Mucosa of stomach (tissue), 1 donor: ENCODE results near the gene APLN.

ENCODE experiments used
- H3K27me3 ChIP-seq: one replicate; pipeline ENCODE4 v1.7.0; 2013; ENCODE audit warnings: mild to moderate bottlenecking, low read length; ENCODE audit not compliant: control insufficient read depth, insufficient read depth
- H3K36me3 ChIP-seq: one replicate; pipeline ENCODE4 v1.7.0; 2013; ENCODE audit warnings: low read length; ENCODE audit not compliant: control insufficient read depth, insufficient read depth
- H3K4me1 ChIP-seq: one replicate; pipeline ENCODE4 v1.7.0; 2013; ENCODE audit warnings: mild to moderate bottlenecking, low read length; ENCODE audit not compliant: control insufficient read depth, insufficient read depth
- H3K4me3 ChIP-seq: one replicate; pipeline ENCODE4 v1.7.0; 2013; ENCODE audit warnings: low read length
- H3K9ac ChIP-seq: one replicate; pipeline ENCODE4 v1.7.0; 2013; ENCODE audit warnings: mild to moderate bottlenecking, low read length, moderate library complexity
- H3K9me3 ChIP-seq: one replicate; pipeline ENCODE4 v1.7.0; 2013; ENCODE audit warnings: mild to moderate bottlenecking, low read length, moderate library complexity; ENCODE audit not compliant: control insufficient read depth
- donor health status: Pancreatic carcinoma.

APLN gene

DNA sequence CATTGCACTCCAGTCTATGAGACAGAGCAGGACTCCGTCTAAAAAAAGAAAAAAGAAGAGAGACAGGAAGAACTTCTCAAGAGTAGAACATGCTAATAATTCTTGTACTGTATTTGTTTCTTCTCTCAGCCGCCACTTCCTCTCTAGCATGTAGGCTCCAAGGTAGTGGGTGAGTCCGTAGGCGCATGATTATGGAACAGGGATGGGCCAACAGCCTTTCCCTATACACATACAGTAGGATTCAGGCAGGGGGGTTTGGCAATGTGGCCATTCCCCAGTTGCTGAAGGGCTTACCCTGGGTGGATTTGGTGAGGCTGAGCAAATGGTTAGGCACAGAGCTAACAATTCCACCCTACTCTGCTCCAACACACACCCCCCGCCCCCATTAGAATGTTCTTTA is 35.0 kb upstream of the APLN start:
- no peaks in the 10 kb centered on the region for H3K27me3 ChIP-seq
- no peaks in the 10 kb centered on the region for H3K9me3 ChIP-seq
- no peaks in the 10 kb centered on the region for H3K4me1 ChIP-seq

DNA sequence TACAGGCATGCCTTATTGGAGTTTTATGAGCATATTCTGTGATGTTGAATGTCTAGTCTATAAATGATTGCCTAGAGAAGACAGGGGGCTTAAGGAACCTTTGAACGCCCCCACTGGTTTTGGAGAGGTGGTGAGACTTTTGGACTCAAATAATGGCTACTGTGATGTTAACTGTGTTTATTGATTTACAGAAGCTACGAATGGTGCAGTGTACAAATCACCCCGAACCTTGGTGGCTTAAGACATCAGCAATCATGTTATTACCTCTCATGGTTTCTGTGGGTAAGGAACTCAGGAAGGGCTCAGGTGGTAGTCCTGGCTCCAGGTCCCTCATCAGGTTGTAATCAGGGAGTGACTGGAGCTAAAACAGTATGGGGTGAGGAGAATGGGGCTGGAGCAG is 33.3 kb upstream of the APLN start:
- H3K9ac ChIP-seq = no peak overlapping the region
- H3K27me3 ChIP-seq = no peaks in the 10 kb centered on the region
- no peak overlapping the region for H3K4me3 ChIP-seq
- no peaks in the 10 kb centered on the region for H3K4me1 ChIP-seq
- no peaks in the 10 kb centered on the region for H3K9me3 ChIP-seq
- H3K36me3 ChIP-seq = no peaks in the 10 kb centered on the region

More for the DNA sequence above, 35.0 kb upstream of the APLN start:
- Histone ChIP-seq H3K4me3 (no peak overlapping the region), H3K9ac (no peak overlapping the region), H3K36me3 (no peaks in the 10 kb centered on the region)

DNA sequence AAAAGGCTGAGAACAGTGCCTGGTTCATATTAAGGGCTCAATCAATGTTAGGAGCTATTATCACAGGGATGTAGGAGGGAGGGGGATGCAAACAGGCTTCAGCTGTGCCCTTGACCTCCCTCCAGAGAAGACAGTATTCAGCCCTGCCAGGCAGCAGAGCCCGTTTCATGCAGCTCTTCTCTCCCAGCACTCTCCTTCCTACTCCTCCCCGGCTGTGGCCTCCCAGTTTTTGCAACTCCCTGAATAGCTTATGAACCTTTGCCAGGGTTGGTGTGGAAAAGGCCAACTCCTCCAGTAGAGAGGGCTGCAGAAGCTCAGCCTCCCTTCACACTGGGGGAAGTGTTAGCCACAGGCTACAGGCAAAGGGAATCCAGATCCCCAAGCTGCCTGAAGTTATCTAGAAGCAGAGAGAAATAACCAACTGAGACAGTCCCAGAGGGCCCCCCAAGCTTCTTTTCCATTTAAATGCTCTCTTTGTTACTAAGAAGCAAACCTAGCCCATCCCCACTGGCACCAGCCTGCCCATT is 31.7 kb upstream of the APLN start:
- Histone ChIP-seq H3K36me3 (no peaks in the 10 kb centered on the region), H3K4me1 (no peaks in the 10 kb centered on the region), H3K9me3 (no peaks in the 10 kb centered on the region), H3K4me3 (no peak overlapping the region), H3K27me3 (no peaks in the 10 kb centered on the region), H3K9ac (no peak overlapping the region)

DNA sequence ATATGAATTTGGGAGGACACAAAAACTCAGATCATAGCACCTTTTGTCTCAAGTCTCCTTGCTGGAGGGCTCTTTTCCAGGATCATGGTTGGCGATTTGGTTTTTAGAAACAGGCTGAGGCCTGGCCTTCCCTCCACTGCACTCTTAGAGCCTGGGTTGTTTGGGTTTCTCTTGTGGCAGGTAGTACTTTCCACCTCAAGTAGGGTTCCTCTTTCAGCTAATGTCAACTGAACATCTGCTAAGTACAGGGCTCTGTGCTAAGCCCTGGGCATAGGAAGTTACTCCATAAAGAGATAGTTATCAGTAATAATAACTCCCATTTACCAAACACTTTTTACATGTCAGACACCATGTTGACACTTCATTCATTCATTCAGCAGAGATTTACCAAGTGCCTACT is 28.2 kb upstream of the APLN start:
- Histone ChIP-seq H3K4me3 (no peak overlapping the region), H3K9ac (no peak overlapping the region), H3K4me1 (peaks cover 6% of the 10 kb centered on the region), H3K36me3 (no peaks in the 10 kb centered on the region), H3K27me3 (no peaks in the 10 kb centered on the region), H3K9me3 (no peaks in the 10 kb centered on the region)

DNA sequence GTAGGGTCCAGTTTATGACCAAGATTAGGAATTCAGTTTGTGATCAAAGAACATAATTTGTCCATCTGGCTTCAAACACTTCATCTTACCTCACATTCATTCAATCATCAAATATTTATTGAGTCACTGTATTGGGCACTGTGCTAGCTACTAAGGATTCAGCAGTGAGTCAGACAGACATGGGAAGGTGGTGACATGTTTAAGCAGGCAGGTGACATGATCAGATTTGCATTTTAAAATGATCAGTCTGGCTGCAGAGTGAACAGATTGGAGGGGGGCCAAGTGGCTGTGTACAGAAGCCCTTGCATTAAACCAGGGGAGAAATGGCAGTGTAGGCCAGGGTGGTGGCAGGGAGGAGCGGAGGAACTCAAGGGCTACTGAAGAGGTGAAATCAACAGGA is 25.1 kb upstream of the APLN start:
- Histone ChIP-seq H3K9ac (no peak overlapping the region), H3K9me3 (no peaks in the 10 kb centered on the region), H3K36me3 (no peaks in the 10 kb centered on the region), H3K27me3 (no peaks in the 10 kb centered on the region), H3K4me3 (no peak overlapping the region), H3K4me1 (peaks cover 14% of the 10 kb centered on the region)

DNA sequence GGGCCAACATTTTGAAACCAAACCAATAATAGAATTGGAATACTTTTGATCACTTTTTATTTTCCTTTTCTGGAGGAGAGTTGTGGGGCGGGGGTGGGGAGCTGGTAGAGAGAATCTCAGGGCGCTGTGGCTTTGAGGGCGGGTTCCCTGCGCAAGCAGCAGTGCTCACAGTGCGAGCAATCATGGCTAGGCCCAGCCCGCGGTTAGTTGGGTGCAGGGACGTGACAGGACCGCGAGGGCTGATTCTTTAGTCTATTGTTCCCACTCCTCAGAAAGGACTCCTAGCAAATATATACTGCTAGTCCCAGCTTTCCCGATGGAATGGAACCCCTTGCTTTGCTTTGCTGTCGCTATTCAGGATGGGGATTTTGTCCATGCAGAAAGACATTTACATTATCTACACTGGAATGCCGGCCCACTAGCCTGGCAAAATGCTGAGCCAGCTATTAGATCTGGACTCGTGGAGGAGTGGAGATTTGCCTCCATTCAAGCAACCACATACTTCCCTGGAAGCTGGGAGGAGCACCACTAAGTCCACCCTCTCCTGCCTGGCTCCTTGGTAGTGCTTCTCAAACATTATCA is 23.9 kb upstream of the APLN start:
- Histone ChIP-seq H3K27me3 (no peaks in the 10 kb centered on the region), H3K4me1 (peaks cover 14% of the 10 kb centered on the region), H3K9me3 (no peaks in the 10 kb centered on the region), H3K36me3 (no peaks in the 10 kb centered on the region), H3K9ac (peak overlapping the region; percentile 69), H3K4me3 (peak overlapping the region; percentile 4)

DNA sequence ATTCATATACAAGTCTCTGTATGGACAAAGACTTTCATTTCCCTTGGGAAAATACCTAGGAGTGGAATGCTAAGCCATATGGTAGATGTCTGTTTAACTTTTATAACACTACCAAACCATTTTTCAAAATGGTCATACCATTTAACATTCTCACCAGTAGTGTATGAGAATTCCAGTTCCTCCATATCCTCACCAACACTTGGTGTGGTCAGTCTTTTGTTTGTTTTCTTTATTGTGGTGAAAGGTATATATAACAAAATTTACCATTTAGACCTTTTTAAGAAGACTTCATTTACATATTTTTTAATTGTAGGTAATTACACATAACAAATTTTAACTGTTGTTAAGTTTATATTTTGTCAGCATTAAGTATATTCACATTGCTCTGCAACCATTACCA is 12.7 kb upstream of the APLN start:
- Histone ChIP-seq H3K9ac (no peak overlapping the region), H3K9me3 (no peaks in the 10 kb centered on the region), H3K4me1 (no peaks in the 10 kb centered on the region), H3K4me3 (no peak overlapping the region), H3K36me3 (no peaks in the 10 kb centered on the region), H3K27me3 (no peaks in the 10 kb centered on the region)

DNA sequence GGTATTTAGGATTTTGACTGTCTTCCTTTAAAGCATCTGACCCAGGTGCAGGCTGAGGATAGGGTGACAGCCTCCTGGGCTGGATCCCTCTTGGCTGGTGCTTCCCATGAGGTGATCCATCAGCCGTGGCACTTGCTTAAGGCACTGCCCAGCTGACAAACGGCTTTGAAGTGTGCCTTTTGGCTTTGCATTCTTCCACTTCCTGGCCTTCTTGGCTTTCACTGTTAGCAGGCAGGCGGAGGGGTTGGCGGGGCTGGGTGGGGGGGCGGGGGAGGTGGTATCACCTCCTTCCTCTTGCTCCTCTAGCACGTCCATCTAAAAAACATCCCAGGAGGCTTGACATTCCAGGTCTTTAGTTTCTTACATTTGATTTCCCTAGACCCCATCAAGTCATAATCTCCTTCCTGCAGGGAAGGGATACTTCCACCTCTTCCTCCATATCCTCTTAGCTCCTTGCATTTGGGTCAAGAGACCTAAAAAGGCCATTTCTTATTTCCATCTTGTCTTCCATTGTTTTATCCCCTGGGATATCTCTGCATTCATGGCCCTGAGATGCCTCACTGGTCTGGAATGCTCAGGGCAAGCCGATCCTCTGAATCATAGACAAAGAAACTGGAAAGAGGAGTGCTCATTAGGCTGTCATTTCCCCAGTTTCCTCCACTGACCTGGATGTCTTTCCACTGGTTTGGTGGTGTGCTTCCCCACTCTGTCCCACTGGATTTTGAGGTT is 11.3 kb upstream of the APLN start:
- Histone ChIP-seq H3K27me3 (no peaks in the 10 kb centered on the region), H3K4me1 (no peaks in the 10 kb centered on the region), H3K4me3 (no peak overlapping the region), H3K9ac (no peak overlapping the region), H3K9me3 (no peaks in the 10 kb centered on the region), H3K36me3 (no peaks in the 10 kb centered on the region)

DNA sequence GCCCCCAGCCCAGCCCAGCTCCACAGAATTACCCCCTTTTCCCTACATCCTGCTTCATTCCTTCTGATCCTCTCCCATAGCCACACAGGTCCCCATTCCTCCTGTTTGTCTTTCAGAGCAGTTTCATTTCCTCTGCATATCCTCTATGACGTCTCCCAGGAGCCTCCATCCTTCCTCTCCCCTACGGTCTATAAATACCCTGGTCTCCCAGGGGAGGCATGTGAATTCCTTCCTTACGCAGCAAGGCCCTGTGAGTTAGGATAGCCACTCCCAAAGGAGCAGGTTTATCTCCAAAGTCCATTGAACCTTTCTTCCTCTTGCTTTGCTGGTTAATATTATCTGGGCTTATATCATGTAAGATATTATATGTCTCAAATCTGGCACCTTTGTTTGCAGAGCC is 8.4 kb upstream of the APLN start:
- Histone ChIP-seq H3K9ac (no peak overlapping the region), H3K4me1 (no peaks in the 10 kb centered on the region), H3K27me3 (no peaks in the 10 kb centered on the region), H3K9me3 (no peaks in the 10 kb centered on the region), H3K4me3 (no peak overlapping the region), H3K36me3 (no peaks in the 10 kb centered on the region)

DNA sequence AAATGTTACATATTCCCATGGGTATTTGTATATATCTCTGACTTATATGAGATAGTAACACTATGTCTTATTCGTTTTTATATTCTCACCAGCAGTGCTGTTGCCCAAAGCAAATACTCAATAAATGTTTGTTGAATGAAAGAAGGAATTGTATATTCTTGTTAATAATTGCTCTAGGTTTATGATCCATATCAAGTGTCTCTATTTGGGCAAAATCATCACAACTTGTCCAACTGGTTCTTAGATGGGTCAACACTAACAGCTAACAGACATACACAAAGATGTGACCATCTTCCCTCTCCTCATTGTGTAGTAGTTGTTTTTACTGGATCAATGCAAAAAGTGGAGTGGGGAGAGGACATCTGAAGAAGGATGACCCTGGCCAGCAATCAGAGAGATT is 6.6 kb upstream of the APLN start:
- H3K36me3 ChIP-seq = no peaks in the 10 kb centered on the region
- H3K9me3 ChIP-seq = no peaks in the 10 kb centered on the region
- no peak overlapping the region for H3K4me3 ChIP-seq
- H3K4me1 ChIP-seq = no peaks in the 10 kb centered on the region
- no peak overlapping the region for H3K9ac ChIP-seq
- no peaks in the 10 kb centered on the region for H3K27me3 ChIP-seq

DNA sequence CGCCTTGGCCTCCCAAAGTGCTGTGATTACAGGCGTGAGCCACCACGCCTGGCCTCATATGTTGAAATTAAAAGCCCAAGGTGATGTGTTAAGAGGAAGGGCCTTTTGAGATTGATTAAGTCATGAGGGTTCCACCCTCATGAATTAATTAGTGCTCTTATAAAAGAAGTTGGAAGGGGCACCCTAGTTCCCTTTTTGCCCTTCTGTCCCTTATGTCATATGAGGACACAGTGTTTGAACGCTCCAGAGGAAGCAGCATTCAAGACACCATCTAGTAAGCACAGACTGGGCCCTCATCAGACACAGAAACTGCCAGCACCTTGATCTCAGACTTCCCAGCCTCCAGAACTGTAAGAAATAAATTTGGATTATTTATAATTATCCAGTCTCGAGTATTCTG is 5.1 kb upstream of the APLN start:
- Histone ChIP-seq H3K9me3 (no peaks in the 10 kb centered on the region), H3K4me3 (no peak overlapping the region), H3K4me1 (peaks cover 4% of the 10 kb centered on the region), H3K36me3 (no peaks in the 10 kb centered on the region), H3K9ac (no peak overlapping the region), H3K27me3 (peaks cover 5% of the 10 kb centered on the region)

DNA sequence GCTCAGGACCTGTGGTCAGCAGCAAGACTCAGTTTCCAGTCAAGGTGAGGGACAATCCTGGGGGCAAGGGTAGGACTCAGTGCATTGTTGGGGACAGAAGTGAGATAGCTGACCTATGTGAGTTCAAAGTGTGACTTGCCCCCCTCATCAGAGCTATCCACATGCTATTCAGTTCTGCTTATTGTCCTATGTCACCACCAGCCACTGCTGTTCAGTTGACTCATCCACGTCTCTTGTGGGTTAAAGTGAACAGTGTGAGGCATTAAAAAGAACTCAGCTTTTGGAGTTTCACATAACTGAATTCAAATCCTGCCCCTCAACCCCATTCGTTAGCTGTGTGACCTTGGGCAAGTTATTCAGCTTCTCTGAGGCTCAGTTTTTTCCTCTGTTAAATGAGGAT is 4.4 kb upstream of the APLN start:
- H3K36me3 ChIP-seq = no peaks in the 10 kb centered on the region
- H3K4me1 ChIP-seq = peaks cover 4% of the 10 kb centered on the region
- peaks cover 5% of the 10 kb centered on the region for H3K27me3 ChIP-seq
- H3K9ac ChIP-seq = no peak overlapping the region
- no peaks in the 10 kb centered on the region for H3K9me3 ChIP-seq
- no peak overlapping the region for H3K4me3 ChIP-seq
